Measurements from ENCODE around the gene UBA7. TPM values are rescaled to one million over a fixed set of nuclear protein-coding genes. Genes with fewer than 3 reads are reported as not detected.
A peak's percentile ranks its signal among the peaks of the same experiment; 100 is the strongest.

The UBA7 gene
- total RNA-seq, 6 experiments from 2014 or later, result 11.9 to 32.6 (median 28.3) TPM

DNA sequence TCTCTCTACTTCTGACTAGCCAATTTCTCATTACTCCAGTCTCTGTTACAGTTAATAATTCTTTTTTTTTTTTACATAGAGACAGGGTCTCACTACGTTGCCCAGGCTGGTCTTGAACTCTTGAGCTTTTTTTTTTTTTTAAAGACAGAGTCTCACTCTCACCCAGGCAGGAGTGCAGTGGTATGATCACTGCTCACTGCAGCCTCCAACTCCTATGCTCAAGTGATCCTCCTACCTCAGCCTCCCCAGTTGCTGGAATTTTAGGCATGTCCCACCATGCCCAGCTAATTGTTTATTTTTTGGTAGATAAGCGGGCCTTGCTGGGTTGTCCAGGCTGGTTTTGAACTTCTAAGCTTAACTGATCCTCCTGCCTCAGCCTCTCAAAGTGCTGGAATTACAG, 41.0 kb downstream of the UBA7 start:
- Mint-ChIP-seq H3K4me1 (ENCODE audit: low read depth) (peaks cover 37% of the 10 kb centered on the region), H3K36me3 (ENCODE audit: low read depth) (peaks cover 10% of the 10 kb centered on the region), H3K27ac (no peak overlapping the region), H3K27me3 (ENCODE audit: insufficient read depth) (no peaks in the 10 kb centered on the region), H3K4me3 (no peak overlapping the region), H3K9me3 (no peaks in the 10 kb centered on the region)
- TF ChIP-seq, protein P1, sequence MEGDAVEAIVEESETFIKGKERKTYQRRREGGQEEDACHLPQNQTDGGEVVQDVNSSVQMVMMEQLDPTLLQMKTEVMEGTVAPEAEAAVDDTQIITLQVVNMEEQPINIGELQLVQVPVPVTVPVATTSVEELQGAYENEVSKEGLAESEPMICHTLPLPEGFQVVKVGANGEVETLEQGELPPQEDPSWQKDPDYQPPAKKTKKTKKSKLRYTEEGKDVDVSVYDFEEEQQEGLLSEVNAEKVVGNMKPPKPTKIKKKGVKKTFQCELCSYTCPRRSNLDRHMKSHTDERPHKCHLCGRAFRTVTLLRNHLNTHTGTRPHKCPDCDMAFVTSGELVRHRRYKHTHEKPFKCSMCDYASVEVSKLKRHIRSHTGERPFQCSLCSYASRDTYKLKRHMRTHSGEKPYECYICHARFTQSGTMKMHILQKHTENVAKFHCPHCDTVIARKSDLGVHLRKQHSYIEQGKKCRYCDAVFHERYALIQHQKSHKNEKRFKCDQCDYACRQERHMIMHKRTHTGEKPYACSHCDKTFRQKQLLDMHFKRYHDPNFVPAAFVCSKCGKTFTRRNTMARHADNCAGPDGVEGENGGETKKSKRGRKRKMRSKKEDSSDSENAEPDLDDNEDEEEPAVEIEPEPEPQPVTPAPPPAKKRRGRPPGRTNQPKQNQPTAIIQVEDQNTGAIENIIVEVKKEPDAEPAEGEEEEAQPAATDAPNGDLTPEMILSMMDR (IDR thresholded peaks at IDR 0.05), result no peak
- no peak for DNase-seq

DNA sequence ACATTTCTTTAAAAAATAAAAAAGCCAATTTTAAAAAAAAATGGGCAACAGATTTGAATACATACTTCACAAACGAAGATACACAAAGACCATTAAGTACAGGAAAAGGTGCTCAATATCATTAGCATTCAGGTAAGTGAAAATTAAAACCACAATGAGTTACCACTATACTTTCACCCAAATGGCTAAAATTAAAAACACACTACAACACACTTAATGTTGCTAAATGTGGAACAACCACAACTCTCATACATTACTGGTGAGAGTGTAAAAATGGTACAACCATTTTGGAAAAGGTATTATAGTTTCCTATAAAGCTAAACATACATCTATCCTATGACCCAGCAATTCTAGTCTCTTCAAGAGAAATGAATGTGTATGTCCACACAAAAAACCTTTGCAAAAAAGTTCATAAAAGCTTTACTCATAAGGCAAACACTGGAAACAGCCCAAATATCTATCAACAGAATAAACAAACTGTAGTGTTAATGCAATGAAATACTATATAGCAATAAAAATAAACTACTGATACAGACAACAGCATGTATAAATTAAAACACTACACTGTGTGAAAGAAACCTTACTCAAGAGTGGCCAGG, 42.3 kb downstream of the UBA7 start:
- DNase-seq, result no peak
- TF ChIP-seq, protein P1 (IDR thresholded peaks at IDR 0.05), result no peak
- Mint-ChIP-seq H3K27ac (no peak overlapping the region), H3K4me1 (ENCODE audit: low read depth) (peaks cover 37% of the 10 kb centered on the region), H3K27me3 (ENCODE audit: insufficient read depth) (no peaks in the 10 kb centered on the region), H3K9me3 (no peaks in the 10 kb centered on the region), H3K36me3 (ENCODE audit: low read depth) (peaks cover 10% of the 10 kb centered on the region), H3K4me3 (no peak overlapping the region)

DNA sequence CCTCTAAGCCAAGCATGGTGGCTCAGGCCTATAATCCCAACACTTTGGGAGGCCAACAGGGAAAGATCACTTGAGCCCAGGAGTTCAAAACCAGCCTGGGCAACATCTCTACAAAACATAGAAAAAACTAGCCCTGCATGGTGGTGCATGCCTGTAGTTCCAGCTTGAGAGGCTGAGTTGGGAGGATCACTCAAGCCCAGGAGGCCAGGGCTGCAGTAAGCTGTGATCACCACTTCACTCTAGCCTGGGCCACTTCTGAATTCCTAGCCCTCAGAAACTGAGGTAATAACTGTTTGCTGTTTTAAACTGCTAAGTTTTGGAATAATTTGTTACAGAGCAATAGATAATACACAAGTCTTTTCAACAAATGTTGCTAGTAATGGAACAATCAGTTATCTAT, 43.8 kb downstream of the UBA7 start:
- no peak overlapping the region for H3K4me3 Mint-ChIP-seq
- H3K36me3 Mint-ChIP-seq (ENCODE audit: low read depth), result peaks cover 11% of the 10 kb centered on the region
- DNase-seq, result no peak
- H3K4me1 Mint-ChIP-seq (ENCODE audit: low read depth), result peaks cover 28% of the 10 kb centered on the region
- H3K27me3 Mint-ChIP-seq (ENCODE audit: insufficient read depth), result no peaks in the 10 kb centered on the region
- peak overlapping the region; percentile 32; the same call in 1 of the 2 replicates for H3K27ac Mint-ChIP-seq
- no peaks in the 10 kb centered on the region for H3K9me3 Mint-ChIP-seq
- TF ChIP-seq, protein P1 (IDR thresholded peaks at IDR 0.05), result no peak

DNA sequence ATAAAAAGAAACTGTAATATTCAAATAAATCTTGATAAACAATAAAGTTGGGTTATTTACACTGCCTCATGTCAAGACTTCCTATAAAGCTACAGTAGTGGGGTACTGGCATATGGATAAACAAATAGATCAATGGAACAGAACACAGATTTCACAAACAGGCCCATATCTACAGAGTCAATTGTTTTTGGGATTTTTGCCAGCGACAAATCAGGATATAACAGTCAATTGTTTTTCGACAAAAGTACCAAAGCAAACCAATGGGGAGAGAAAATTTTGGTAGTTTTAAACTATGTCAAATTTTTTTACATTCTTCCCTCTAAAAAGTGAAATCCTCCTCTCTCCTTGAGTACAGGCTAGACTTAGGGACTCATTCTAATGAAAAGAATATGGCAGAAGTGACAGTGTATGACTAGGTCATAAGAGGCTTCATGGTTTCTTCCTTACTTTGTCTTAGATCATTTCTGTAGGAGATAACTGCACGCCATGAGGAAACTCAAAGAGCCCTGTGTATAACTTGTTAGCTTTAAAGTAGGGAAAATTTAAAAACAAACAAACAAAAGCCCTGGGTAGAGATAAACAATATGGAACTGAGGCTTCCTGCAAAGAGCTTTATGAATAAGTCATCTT, 44.4 kb downstream of the UBA7 start:
- H3K9me3 Mint-ChIP-seq, result no peaks in the 10 kb centered on the region
- H3K27me3 Mint-ChIP-seq (ENCODE audit: insufficient read depth), result no peaks in the 10 kb centered on the region
- DNase-seq, result peak; percentile 12
- peaks cover 22% of the 10 kb centered on the region for H3K4me1 Mint-ChIP-seq (ENCODE audit: low read depth)
- H3K36me3 Mint-ChIP-seq (ENCODE audit: low read depth), result peaks cover 16% of the 10 kb centered on the region
- no peak overlapping the region for H3K4me3 Mint-ChIP-seq
- TF ChIP-seq, protein P1 (IDR thresholded peaks at IDR 0.05), result no peak
- H3K27ac Mint-ChIP-seq, result peak overlapping the region; percentile 32; the same call in 1 of the 2 replicates

DNA sequence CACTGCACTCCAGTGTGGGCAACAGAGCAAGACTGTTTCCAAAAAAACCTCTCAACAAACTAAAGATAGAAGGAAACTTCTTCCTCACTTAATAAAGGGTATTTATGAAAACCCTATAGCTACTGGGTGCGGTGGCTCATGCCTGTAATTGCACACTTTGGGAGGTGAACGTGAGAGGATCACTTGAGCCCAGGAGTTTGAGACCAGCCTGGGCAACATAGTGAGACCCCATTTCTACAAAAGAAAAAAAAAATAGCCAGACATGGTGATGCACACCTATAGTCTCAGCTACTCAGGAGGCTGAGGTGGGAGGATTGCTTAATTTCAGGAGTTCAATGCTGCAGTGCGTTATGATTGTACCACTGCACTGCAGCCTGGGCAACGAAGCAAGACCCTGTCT, 49.8 kb downstream of the UBA7 start:
- Mint-ChIP-seq H3K27me3 (ENCODE audit: insufficient read depth) (no peaks in the 10 kb centered on the region), H3K9me3 (no peaks in the 10 kb centered on the region), H3K36me3 (ENCODE audit: low read depth) (peaks cover 11% of the 10 kb centered on the region; the same call in 1 of the 2 replicates), H3K27ac (no peak overlapping the region), H3K4me3 (no peak overlapping the region), H3K4me1 (ENCODE audit: low read depth) (no peaks in the 10 kb centered on the region)
- TF ChIP-seq, protein P1 (IDR thresholded peaks at IDR 0.05), result no peak
- no peak for DNase-seq
